HCT116 (cell line): ENCODE data around the gene G6PC3. TPM values are rescaled to one million over a fixed set of nuclear protein-coding genes. Genes with fewer than 3 reads are reported as not detected.

ENCODE experiments used
- ATAC-seq: fragments of 200-7000 bp; cut with Tn5 transposase; 2 replicates; pipeline ENCODE4 v1.9.1; 2020; ENCODE audit warnings: mild to moderate bottlenecking, moderate library complexity
- BruUV-seq: library from RNA; stranded (reverse); fragments of 400-500 nt; replicated peaks from 2 replicates; lab custom pipeline; 2021; lab: Mats Ljungman, UMichigan
- CTCF ChIA-PET: fragments of 300-600 bp; sonication (Branson Sonifier 250); formaldehyde crosslinking; loops from one replicate; lab custom pipeline; 2021; ENCODE audit warnings: antibody characterized with exemption; lab: Charles Lee
- POLR2A ChIA-PET: fragments of 300-600, 350-600 bp; sonication (Branson Sonifier 250); formaldehyde crosslinking; loops from one replicate; lab custom pipeline; 2021; ENCODE audit warnings: antibody characterized with exemption; lab: Charles Lee
- RAD21 ChIA-PET, 2 experiments: fragments of 300-600 bp; sonication (Branson Sonifier 250); formaldehyde crosslinking; loops; one replicate each; lab custom pipeline; 2023; ENCODE audit warnings: low total read pairs in 2 of 2; ENCODE audit not compliant: uncharacterized antibody in 2 of 2, unreplicated experiment in 2 of 2, low non-redundant PET in 1 of 2; lab: Charles Lee
- DNase-seq: peaks from one replicate; pipeline ENCODE4 v3.0.0-alpha.2; 2010; ENCODE audit warnings: low read depth, low spot score
- H2AFZ ChIP-seq: fragments of 200-600 bp; shearing (Covaris generic), sonication (generic); 2 replicates; pipeline ENCODE4 v1.6.1; 2017; ENCODE audit warnings: low read depth, mixed run types, mixed read lengths, antibody characterized with exemption, low read length; ENCODE audit not compliant: poor library complexity, severe bottlenecking
- H3K27ac ChIP-seq: 2 replicates; pipeline ENCODE4 v1.5.1; 2012; ENCODE audit warnings: low read depth, low read length
- H3K27me3 ChIP-seq: fragments of 200-600 bp; sonication (generic); 2 replicates; pipeline ENCODE4 v1.6.1; 2016; ENCODE audit warnings: mixed run types, low read length, mixed read lengths; ENCODE audit not compliant: insufficient read depth
- H3K36me3 ChIP-seq, 2 experiments: fragments of 200-500 bp in 1 of 2; fragments of 200-600 bp in 1 of 2; sonication (Bioruptor generic) in 1 of 2; sonication (generic) in 1 of 2; 2 replicates each; pipeline versions ENCODE4 v1.5.1 to v1.6.1; 2014 to 2016; ENCODE audit warnings: low read length in 2 of 2, inconsistent platforms in 1 of 2, mixed read lengths in 1 of 2, mixed run types in 1 of 2; ENCODE audit not compliant: insufficient read depth in 2 of 2, control insufficient read depth in 1 of 2
- H3K4me1 ChIP-seq, 2 experiments: fragments of 200-600 bp in 1 of 2; sonication (generic) in 1 of 2; 2 replicates each; pipeline versions ENCODE4 v1.5.1 to v1.6.1; 2012 to 2017; ENCODE audit warnings: low read length in 2 of 2, inconsistent platforms in 1 of 2, mild to moderate bottlenecking in 1 of 2, mixed read lengths in 1 of 2, mixed run types in 1 of 2, moderate library complexity in 1 of 2; ENCODE audit not compliant: insufficient read depth in 2 of 2, control insufficient read depth in 1 of 2
- H3K4me2 ChIP-seq: fragments of 200-600 bp; sonication (generic); 2 replicates; pipeline ENCODE4 v1.6.1; 2017; ENCODE audit warnings: mixed run types, low read length, mixed read lengths
- H3K4me3 ChIP-seq, 2 experiments: fragments of 200-600 bp in 1 of 2; sonication (generic) in 1 of 2; replicated peaks in 1 of 2; 2 replicates each; pipeline ENCODE4 v1.5.1; 2011 to 2016; ENCODE audit warnings: low read length in 2 of 2, control low read depth in 1 of 2, low read depth in 1 of 2, mild to moderate bottlenecking in 1 of 2, mixed read lengths in 1 of 2, mixed run types in 1 of 2
- H3K79me2 ChIP-seq: fragments of 200-600 bp; sonication (generic); 2 replicates; pipeline ENCODE4 v1.6.1; 2017; ENCODE audit warnings: mild to moderate bottlenecking, mixed run types, low read length, moderate library complexity, mixed read lengths; ENCODE audit not compliant: insufficient read depth
- H3K9ac ChIP-seq: fragments of 200-600 bp; sonication (generic); 2 replicates; pipeline ENCODE4 v1.6.1; 2016; ENCODE audit warnings: low read length, mixed read lengths
- H3K9me2 ChIP-seq: fragments of 200-600 bp; sonication (generic), shearing (Covaris generic); 2 replicates; pipeline ENCODE4 v1.6.1; 2017; ENCODE audit warnings: mixed run types, mild to moderate bottlenecking, moderate library complexity; ENCODE audit not compliant: insufficient read depth
- H3K9me3 ChIP-seq, 2 experiments: fragments of 200-500 bp in 1 of 2; fragments of 200-600 bp in 1 of 2; sonication (Bioruptor generic) in 1 of 2; sonication (generic) in 1 of 2; 2 replicates each; pipeline ENCODE4 v1.6.1; 2014 to 2017; ENCODE audit warnings: low read length in 2 of 2, mixed read lengths in 2 of 2, inconsistent platforms in 1 of 2, low read depth in 1 of 2, mild to moderate bottlenecking in 1 of 2, mixed run types in 1 of 2, moderate library complexity in 1 of 2; ENCODE audit not compliant: control insufficient read depth in 1 of 2, insufficient read depth in 1 of 2
- H4K20me1 ChIP-seq: fragments of 200-600 bp; sonication (generic), shearing (Covaris generic); 2 replicates; pipeline ENCODE4 v1.6.1; 2017; ENCODE audit warnings: mixed run types, mild to moderate bottlenecking, moderate library complexity; ENCODE audit not compliant: insufficient read depth
- ELF1 ChIP-seq: IDR thresholded peaks from 2 replicates; pipeline ENCODE4 v1.6.1; 2012; ENCODE audit warnings: low read depth, borderline replicate concordance
- EZH2 ChIP-seq: fragments of 200-600 bp; sonication (generic); IDR thresholded peaks from 2 replicates; pipeline ENCODE4 v1.6.1; 2017; ENCODE audit warnings: antibody characterized with exemption, mixed run types
- JUND ChIP-seq: IDR thresholded peaks from 2 replicates; pipeline ENCODE4 v1.6.1; 2012
- MAX ChIP-seq: IDR thresholded peaks from 2 replicates; pipeline ENCODE4 v1.6.1; 2012
- SIN3A ChIP-seq: IDR thresholded peaks from 2 replicates; pipeline ENCODE4 v1.6.1; 2012; ENCODE audit warnings: low read depth
- SRF ChIP-seq: IDR thresholded peaks from 2 replicates; pipeline ENCODE4 v1.6.1; 2012; ENCODE audit warnings: low read depth
- ZFX ChIP-seq: fragments of 450-650 bp; IDR thresholded peaks from 2 replicates; pipeline ENCODE4 v1.6.1; 2017
- ZNF274 ChIP-seq: fragments of 200-500 bp; sonication (Bioruptor generic); IDR thresholded peaks from 2 replicates; pipeline ENCODE4 v1.6.1; 2014; ENCODE audit warnings: mild to moderate bottlenecking, low read depth, low read length, inconsistent platforms
- intact Hi-C: fragments of 100-400 bp; cut with micrococcal nuclease; formaldehyde crosslinking; loops from 2 replicates; pipeline ENCODE4 v1.10.0; 2022
- total RNA-seq: library from RNA; stranded (reverse); gene quantifications from one replicate; pipeline ENCODE4 v1.2.1, GENCODE V29; 2021; ENCODE audit not compliant: unreplicated experiment
- TF ChIP-seq, protein P1 (sequence below): IDR thresholded peaks from 2 replicates; pipeline ENCODE4 v1.6.1; 2012

Gene G6PC3
- total RNA-seq, 1 experiment from 2014 or later: 50.6 TPM

DNA sequence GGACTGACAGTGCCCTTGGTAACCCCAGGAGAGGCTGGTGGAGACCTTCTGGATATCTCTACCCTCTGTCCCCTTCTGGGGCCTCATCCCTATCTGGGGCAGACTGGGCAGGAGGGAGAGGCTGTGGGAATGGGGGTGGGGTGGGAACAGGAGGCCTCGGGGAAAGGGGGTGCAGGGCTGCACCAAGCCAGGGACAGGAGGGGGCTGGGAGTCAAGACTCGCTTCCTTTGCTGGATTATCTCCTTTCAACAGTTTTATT is 24.8 kb downstream of the G6PC3 start:
- TF ChIP-seq, protein P1, sequence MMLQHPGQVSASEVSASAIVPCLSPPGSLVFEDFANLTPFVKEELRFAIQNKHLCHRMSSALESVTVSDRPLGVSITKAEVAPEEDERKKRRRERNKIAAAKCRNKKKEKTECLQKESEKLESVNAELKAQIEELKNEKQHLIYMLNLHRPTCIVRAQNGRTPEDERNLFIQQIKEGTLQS: no peak
- TF ChIP-seq JUND (no peak), ELF1 (no peak), MAX (no peak), ZFX (no peak), SIN3A (no peak), SRF (no peak), EZH2 (no peak), ZNF274 (no peak)
- no peak for DNase-seq
- Histone ChIP-seq H3K9me3 (no peaks in the 10 kb centered on the region), H3K27ac (peak overlapping the region; percentile 93), H3K79me2 (peaks cover 4% of the 10 kb centered on the region; the same call in 1 of the 2 replicates), H3K9ac (peak overlapping the region; percentile 57), H3K4me1 (peaks cover 26 to 38% of the 10 kb centered on the region in 2 experiments), H3K9me2 (no peaks in the 10 kb centered on the region), H3K27me3 (no peaks in the 10 kb centered on the region), H2AFZ (no peak overlapping the region), H3K36me3 (no peaks in the 10 kb centered on the region; a peak in 1 of 4 replicates), H4K20me1 (no peaks in the 10 kb centered on the region), H3K4me3 (peak overlapping the region; percentile 39 to 50; a peak in 3 of 4 replicates), H3K4me2 (peak overlapping the region; percentile 79)
- no TSS peak for BruUV-seq
- peak; percentile 14 for ATAC-seq
- POLR2A ChIA-PET: no interaction called here
- intact Hi-C loops: no loop called here
- RAD21 ChIA-PET: interaction anchor here in 1 of 2 experiments (1.0 kb wide), 1 partner anchor 16 kb away, joined by 4 read pairs; no protein-coding TSS in a partner anchor
- CTCF ChIA-PET: interaction anchor here (0.6 to 1.0 kb wide), 2 partner anchors 12 to 31 kb away, joined by 3 to 5 read pairs; no protein-coding TSS in a partner anchor
